Breast epithelium (tissue), 3 donors: Measurements from ENCODE around the gene AGXT2.
"Not testable (repeated sequence)": the region's sequence is repeated elsewhere in the genome, so short reads cannot be mapped to it uniquely, and the experiment has no call there.

ENCODE experiments used
- CTCF ChIP-seq, 3 donors: fragments of 450-650 bp; IDR thresholded peaks; one replicate each; pipeline ENCODE4 v1.5.1; 2016 to 2017; ENCODE audit warnings: antibody characterized with exemption in 3 of 3, mild to moderate bottlenecking in 3 of 3, moderate library complexity in 3 of 3
- POLR2A ChIP-seq: fragments of 450-650 bp; IDR thresholded peaks from one replicate; pipeline ENCODE4 v1.6.1; 2016; ENCODE audit warnings: antibody characterized with exemption, mild to moderate bottlenecking, moderate library complexity

DNA sequence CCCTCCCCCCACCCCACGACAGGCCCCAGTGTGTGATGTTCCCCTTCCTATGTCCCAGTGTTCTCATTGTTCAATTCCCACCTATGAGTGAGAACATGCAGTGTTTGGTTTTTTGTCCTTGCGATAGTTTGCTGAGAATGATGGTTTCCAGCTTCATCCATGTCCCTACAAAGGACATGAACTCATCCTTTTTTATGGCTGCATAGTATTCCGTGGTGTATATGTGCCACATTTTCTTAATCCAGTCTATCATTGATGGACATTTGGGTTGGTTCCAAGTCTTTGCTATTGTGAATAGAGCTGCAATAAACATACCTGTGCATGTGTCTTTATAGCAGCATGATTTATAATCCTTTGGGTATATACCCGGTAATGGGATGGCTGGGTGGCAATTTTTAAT lies 76.1 kb downstream of the AGXT2 start:
- TF ChIP-seq POLR2A; CTCF (IDR thresholded peaks at IDR 0.05): not testable (repeated sequence)
